ENCODE data around the gene TM2D1.

GRCh38 chr1:61708953-61709907, 15.7 kb downstream of the TM2D1 start:
- TF ChIP-seq CTCF (IDR thresholded peaks at IDR 0.05; ENCODE audit: low read depth, low read length, poor library complexity, severe bottlenecking) (no peak), EZH2phosphoT487 (IDR thresholded peaks at IDR 0.05; ENCODE audit: borderline replicate concordance, low read length) (no peak)
